Measurements from ENCODE around the gene STK24.

Gene STK24

DNA sequence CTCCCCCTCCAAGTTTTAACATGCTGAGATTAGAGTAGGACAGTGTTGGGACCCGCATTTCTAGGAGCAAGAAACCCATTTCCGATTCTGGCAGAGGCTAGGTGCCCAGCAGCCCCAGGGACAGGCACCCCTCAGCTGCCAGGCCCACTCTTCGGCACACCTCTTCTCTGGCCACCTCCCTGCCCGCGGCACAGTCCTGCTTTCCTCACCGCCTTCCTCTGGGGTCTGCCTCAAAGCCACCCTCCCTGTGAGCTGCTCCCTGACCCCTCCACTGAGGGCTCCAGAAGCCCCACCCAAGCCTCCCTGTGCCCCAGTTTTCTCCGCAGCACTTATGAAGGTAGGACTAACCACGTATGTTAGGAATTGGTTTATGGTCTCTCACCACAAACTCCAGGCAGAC lies 79.9 kb downstream of the STK24 start:
- no peak for DNase-seq (ENCODE audit: low spot score in 2 of 2)
- peak overlapping the region; percentile 72 for H3K27ac Mint-ChIP-seq
- H3K27me3 Mint-ChIP-seq, result no peaks in the 10 kb centered on the region
- peaks cover 9% of the 10 kb centered on the region for H3K36me3 Mint-ChIP-seq
- ATAC-seq (ENCODE audit: low read depth), result no peak
- no peaks in the 10 kb centered on the region for H3K9me3 Mint-ChIP-seq
- H3K4me3 Mint-ChIP-seq, result no peak overlapping the region
- H3K4me1 Mint-ChIP-seq, result peaks cover 45% of the 10 kb centered on the region

DNA sequence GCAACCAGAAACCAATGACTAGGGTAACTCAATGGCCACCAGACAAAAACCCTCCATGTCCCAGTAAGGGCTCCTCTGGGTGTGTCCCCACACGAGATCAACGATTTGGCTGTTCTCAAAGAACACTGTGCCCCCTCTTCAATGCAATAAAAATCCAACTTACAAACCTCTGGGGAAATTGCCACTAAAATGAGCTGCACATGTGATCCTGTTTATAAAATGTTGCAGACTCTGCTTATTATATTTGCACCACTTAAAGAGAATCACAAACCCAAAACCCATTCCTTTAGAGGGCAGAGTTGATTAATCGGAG lies 80.5 kb downstream of the STK24 start:
- Mint-ChIP-seq H3K4me3 (no peak overlapping the region), H3K4me1 (peaks cover 44% of the 10 kb centered on the region), H3K27ac (no peak overlapping the region), H3K9me3 (no peaks in the 10 kb centered on the region), H3K27me3 (no peaks in the 10 kb centered on the region), H3K36me3 (peaks cover 10% of the 10 kb centered on the region)
- no peak for ATAC-seq (ENCODE audit: low read depth)
- no peak for DNase-seq (ENCODE audit: low spot score in 2 of 2)

DNA sequence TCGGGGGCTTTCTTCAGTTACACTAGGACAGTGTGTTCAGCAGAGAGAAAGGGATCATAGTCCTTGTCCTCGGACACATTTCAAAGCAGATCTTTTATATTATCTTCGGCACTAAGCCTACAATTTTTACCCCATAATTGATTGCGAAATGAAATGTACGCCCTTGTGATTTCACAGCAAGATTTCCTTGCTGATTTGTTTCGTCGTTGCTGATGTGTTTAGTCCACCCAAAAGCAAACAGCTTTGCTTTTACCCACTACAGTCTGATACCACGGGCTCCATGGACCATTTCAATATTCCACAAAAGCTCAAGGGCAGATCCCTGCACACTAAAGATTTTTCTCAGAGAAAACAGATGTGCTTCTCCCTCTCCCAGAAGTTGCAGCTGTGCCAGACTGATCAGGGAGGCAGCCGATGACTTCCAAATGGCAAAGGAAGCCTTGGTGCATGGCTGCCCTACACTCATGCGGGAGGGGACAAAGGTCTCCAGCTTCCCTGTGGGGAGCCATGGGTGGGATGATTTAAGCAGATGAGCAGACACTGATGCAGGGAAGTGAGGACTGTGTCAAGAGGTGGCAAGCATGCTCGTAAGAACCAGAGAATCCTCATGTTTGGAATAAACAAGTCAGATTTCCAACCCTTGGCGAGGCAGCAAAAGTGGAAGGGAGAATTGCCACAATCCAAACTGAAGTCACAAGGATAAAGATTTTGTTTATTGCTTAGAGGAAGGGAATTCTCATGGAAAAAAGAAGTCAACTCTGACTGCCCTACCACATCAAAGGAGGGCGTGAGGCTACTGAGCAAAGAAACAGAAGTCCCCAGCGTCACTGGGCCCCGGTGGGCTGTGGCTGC lies 81.1 kb downstream of the STK24 start:
- H3K4me1 Mint-ChIP-seq, result peaks cover 47% of the 10 kb centered on the region
- H3K27me3 Mint-ChIP-seq, result no peaks in the 10 kb centered on the region
- H3K4me3 Mint-ChIP-seq, result no peak overlapping the region
- no peaks in the 10 kb centered on the region for H3K9me3 Mint-ChIP-seq
- H3K27ac Mint-ChIP-seq, result peak overlapping the region; percentile 79
- peaks cover 12% of the 10 kb centered on the region for H3K36me3 Mint-ChIP-seq
- no peak for DNase-seq (ENCODE audit: low spot score in 2 of 2)
- ATAC-seq (ENCODE audit: low read depth), result no peak

DNA sequence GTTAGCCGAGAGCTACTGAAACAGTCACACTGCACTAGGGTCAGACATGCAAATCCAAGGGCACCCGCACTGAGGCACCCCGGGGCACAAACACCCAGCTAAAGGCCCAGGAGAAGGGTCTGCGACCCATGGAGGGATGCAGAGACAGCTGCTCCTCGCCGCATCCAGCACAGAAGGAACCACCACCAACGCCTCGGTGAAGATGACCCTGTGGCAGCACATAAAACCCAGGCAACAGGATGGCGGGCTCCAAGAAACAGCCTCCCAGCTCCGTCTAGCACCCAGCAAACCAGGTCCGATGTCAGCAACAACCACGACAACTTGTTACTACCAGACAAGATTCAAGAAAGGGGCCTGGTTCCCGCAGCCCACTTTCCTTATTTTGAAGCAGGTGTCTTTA lies 82.1 kb downstream of the STK24 start:
- Mint-ChIP-seq H3K36me3 (peaks cover 15% of the 10 kb centered on the region), H3K27ac (peak overlapping the region; percentile 35), H3K4me3 (no peak overlapping the region)

DNA sequence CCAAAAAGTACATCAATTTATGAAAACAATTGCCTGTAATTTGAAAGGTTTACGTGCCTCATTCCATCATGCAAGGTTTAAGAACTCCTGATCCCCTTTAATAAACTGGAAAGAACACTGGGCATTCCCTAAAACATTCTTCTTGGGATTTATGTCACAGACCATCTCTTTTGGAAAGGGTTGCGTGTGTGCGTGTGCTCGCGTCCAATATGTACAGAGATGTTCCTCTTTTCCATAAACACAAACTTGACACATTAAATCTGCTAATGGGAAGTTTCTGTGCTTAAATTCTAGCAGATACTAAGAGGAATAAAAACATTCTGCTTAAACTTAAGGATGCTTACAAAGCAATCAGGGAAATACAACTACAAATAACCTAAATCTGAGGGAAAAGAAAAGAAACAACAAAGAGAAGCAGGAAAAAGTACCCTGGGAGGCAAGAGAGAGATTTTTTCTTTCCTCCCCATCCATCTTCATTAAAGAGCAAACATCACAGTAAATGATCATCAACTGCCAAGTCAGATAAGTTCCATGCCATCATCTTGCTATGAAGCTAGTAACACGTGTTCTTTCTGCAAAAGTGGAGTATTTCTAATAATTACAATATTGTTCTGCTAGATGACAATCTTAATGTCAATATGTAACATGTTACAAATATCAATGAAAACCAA lies 83.7 kb downstream of the STK24 start:
- Mint-ChIP-seq H3K36me3 (peaks cover 15% of the 10 kb centered on the region), H3K4me1 (peaks cover 64% of the 10 kb centered on the region), H3K4me3 (no peak overlapping the region), H3K9me3 (no peaks in the 10 kb centered on the region), H3K27ac (no peak overlapping the region), H3K27me3 (no peaks in the 10 kb centered on the region)
- ATAC-seq (ENCODE audit: low read depth), result no peak
- DNase-seq (ENCODE audit: low spot score in 2 of 2), result no peak

More for the DNA sequence above, 82.1 kb downstream of the STK24 start:
- ATAC-seq (ENCODE audit: low read depth), result no peak
- no peak for DNase-seq (ENCODE audit: low spot score in 2 of 2)
- Mint-ChIP-seq H3K27me3 (no peaks in the 10 kb centered on the region), H3K9me3 (no peaks in the 10 kb centered on the region), H3K4me1 (peaks cover 55% of the 10 kb centered on the region)

DNA sequence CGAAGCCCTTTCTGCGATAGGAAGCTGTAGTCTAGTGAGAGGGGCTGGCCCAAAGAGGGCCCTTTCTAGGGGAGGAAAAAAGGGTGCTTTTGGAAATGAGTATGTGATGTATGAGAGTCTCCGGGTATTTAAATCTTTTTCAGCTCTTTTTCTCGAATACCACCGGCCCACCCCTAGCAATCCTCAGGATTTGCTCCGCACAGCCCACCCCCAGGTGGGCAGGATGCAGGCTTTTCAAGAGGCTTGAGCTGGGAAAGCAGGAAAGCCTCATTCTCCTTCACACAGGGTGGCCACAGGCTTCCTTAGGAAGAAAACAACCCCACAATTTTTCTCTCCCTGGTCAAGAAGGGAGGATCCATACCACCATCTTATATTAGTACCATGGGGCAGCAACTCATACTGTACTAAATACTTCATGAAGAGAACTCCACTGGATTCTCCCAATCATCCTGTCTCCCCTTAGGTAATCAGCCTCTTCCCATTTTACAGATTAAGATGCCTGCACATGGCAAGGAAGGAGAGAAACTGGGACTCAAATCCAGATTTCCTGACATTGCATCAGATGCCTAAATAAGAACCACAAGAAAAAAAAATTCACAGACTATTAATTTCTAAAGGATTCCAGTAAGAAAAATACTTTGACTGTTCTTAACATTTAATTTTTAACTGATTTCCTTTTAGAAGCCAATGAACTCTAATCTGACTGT lies 84.4 kb downstream of the STK24 start:
- Mint-ChIP-seq H3K4me1 (peaks cover 64% of the 10 kb centered on the region), H3K9me3 (no peaks in the 10 kb centered on the region), H3K36me3 (peaks cover 11% of the 10 kb centered on the region), H3K4me3 (no peak overlapping the region), H3K27ac (no peak overlapping the region), H3K27me3 (no peaks in the 10 kb centered on the region)
- no peak for DNase-seq (ENCODE audit: low spot score in 2 of 2)
- no peak for ATAC-seq (ENCODE audit: low read depth)

DNA sequence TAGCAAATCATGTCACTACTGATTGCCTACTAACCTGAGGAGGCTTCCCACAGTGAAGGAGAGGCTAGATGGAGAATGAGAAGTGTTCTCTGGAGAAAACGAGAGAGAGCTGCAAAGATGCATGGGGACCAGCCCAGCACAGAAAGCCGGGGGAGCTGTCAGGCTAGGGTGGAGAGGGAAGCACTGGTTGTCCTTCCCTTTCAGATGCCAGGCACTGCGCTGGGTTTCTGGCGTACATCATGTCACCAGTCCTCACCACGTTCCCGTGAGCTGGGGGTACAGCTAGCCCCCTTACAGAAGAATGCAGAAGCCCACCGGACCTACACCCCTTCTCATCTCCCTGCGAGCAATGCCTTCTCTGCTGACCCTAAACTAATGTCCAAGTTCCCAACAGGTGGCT lies 86.0 kb downstream of the STK24 start:
- Mint-ChIP-seq H3K4me1 (peaks cover 64% of the 10 kb centered on the region), H3K4me3 (no peak overlapping the region), H3K27me3 (no peaks in the 10 kb centered on the region), H3K36me3 (peaks cover 10% of the 10 kb centered on the region), H3K27ac (no peak overlapping the region), H3K9me3 (no peaks in the 10 kb centered on the region)
- ATAC-seq (ENCODE audit: low read depth) (no peak), DNase-seq (ENCODE audit: low spot score in 2 of 2) (no peak)

DNA sequence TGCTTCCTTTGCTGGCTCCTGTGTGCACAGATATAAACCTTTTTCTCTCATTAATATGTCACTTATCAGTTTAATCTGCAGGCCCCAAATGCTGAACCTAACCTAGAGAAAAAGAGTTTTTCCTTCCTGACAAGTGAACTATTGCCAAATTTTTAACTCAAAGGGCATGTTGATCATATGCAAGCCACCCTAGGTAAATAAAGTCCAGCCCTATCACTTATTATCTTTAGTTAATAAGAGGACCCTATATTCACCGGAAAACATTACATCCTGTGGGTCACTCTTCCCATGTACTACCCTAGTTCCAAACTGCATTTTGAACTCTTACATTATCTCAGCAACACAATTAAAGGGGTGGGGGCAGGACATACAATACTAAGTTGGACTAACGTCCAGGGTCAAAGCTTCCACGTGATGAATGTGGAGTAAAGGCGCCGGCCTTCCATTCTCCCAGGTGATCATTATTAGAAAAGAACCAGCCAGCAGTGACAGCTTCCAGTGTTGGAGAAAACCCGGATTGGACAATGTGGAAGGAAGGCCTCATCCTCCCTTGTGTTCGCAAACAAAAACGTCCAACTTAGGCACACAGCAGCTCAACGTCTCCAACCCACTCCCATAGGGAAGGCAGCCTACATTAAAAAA lies 86.6 kb downstream of the STK24 start:
- Mint-ChIP-seq H3K27ac (no peak overlapping the region), H3K36me3 (peaks cover 10% of the 10 kb centered on the region), H3K27me3 (no peaks in the 10 kb centered on the region), H3K4me3 (no peak overlapping the region), H3K4me1 (peaks cover 68% of the 10 kb centered on the region), H3K9me3 (no peaks in the 10 kb centered on the region)
- ATAC-seq (ENCODE audit: low read depth) (no peak), DNase-seq (ENCODE audit: low spot score in 2 of 2) (no peak)

DNA sequence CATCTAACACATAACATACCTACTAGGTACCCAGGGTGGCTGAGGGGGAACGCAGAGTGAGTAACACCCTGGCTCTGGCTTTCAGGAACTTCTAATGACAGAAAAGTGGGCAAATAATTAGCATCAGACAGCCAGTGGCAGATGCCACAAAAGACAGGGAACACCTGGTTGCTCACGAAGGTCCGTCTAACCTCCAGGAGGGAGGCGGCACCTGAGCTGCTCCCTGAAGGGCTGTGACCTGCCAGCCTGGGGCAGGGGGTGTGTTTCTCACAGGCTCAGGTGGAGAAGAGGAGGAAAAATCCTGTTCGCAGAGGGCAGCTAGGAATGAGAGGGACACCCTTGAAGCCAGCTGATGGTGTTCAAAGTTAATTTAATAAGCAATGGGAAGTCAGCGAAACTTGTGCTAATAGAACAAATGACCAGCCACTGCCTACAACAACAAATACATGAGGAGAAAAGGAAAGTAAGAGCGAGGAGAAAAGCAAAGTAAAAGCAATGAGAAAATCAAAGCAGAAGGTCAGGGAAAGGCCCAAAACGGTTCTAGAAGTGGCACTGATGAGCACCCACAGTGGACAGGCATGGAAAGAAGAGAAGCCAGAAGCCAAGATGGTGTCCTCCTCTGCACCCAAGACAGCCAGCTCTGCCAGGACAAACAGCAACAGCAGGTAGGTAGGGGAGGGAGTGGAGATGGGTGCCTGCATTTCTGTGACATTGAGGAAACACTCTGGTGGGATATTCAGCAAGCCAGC lies 87.3 kb downstream of the STK24 start:
- Mint-ChIP-seq H3K36me3 (peaks cover 10% of the 10 kb centered on the region), H3K27me3 (no peaks in the 10 kb centered on the region), H3K27ac (peak overlapping the region; percentile 70), H3K4me3 (no peak overlapping the region), H3K9me3 (no peaks in the 10 kb centered on the region), H3K4me1 (peaks cover 69% of the 10 kb centered on the region)
- DNase-seq (ENCODE audit: low spot score in 2 of 2) (no peak), ATAC-seq (ENCODE audit: low read depth) (no peak)

DNA sequence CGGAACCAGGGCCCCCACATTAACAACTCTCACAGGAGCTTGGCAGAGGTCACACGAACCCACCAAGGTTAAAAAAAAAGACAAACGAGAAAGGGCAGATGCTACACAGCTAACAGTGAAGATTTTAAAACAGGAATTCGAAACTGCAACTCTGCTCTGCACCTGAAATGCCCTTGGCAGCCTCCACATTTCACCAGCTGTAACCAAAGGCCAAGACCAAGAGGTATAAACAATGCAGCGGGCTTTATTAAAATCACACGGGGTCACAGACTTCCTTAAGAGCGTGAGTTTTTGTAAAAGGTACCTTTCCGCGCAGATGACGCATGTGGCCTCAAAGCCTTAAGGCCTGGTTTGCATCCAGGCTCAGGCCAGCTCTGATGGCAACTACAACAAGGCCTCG lies 88.2 kb downstream of the STK24 start:
- H3K9me3 Mint-ChIP-seq, result no peaks in the 10 kb centered on the region
- H3K4me1 Mint-ChIP-seq, result peaks cover 75% of the 10 kb centered on the region
- no peaks in the 10 kb centered on the region for H3K27me3 Mint-ChIP-seq
- peak in 1 of 2 donors; percentile 39 for DNase-seq (ENCODE audit: low spot score in 2 of 2)
- ATAC-seq (ENCODE audit: low read depth), result peak; percentile 85
- peaks cover 10% of the 10 kb centered on the region for H3K36me3 Mint-ChIP-seq
- H3K4me3 Mint-ChIP-seq, result no peak overlapping the region
- H3K27ac Mint-ChIP-seq, result peak overlapping the region; percentile 70

DNA sequence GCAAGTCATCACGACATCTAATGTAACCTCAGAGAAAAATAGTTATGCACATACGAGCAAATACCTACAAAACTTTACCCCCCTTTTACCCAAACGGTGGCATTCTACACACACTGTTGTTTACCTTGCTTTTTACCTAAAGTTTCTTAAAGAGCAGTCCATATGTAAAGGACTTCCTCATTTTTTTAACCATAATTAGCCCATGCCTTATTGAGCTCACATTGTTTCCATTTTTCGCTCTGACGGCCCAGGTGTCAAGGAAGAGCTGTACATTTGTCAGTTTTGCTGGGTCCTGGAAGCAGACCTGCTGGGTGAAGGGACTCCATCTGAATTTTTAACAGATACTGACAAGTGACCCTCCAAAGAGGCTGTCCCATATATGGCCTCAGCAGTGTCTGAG lies 89.4 kb downstream of the STK24 start:
- DNase-seq (ENCODE audit: low spot score in 2 of 2) (no peak), ATAC-seq (ENCODE audit: low read depth) (peak; percentile 51)
- Mint-ChIP-seq H3K9me3 (no peaks in the 10 kb centered on the region), H3K27me3 (no peaks in the 10 kb centered on the region), H3K27ac (peak overlapping the region; percentile 13), H3K36me3 (peaks cover 8% of the 10 kb centered on the region), H3K4me1 (peaks cover 77% of the 10 kb centered on the region), H3K4me3 (peak overlapping the region; percentile 49)

DNA sequence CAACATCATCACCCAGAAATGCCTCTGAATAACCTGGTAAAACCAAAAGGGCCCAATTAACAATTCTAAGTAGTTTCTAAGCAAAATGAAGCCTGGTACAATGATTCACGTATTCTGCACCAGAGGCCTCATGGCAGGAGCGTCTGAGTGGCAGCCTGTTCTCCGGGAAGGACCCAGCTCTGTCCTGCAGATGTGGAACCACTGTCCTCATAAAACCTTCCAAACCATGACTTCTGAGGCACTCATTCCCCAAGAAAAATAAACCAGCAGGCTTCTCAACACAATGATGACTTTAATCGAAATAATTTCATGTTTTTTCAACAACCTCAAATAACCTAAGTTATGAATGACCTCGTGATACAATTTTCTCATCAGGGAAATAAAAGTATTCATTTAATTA lies 89.9 kb downstream of the STK24 start:
- H3K27me3 Mint-ChIP-seq, result no peaks in the 10 kb centered on the region
- ATAC-seq (ENCODE audit: low read depth), result no peak
- H3K4me3 Mint-ChIP-seq, result no peak overlapping the region
- peaks cover 74% of the 10 kb centered on the region for H3K4me1 Mint-ChIP-seq
- no peaks in the 10 kb centered on the region for H3K9me3 Mint-ChIP-seq
- peaks cover 8% of the 10 kb centered on the region for H3K36me3 Mint-ChIP-seq
- H3K27ac Mint-ChIP-seq, result no peak overlapping the region
- DNase-seq (ENCODE audit: low spot score in 2 of 2), result no peak

DNA sequence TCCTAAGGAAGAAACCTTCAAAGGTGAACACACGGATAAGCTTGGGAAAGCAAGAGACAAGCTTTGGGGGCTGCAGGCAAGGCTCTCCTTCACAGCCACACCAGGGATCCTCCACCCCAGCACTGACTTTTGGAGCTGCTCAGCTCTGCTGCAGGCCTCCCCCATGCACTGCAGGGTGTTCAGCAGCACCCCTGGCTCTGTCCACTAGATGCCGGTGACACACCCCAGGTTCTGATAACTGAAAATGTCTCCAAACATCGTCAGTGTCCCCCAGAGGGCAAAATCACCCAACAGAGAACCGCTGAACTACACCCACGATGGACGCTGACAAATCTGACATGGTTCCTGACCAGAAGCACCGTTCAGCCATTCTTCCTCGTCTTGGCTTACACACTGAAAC lies 90.5 kb downstream of the STK24 start:
- Mint-ChIP-seq H3K9me3 (no peaks in the 10 kb centered on the region), H3K27me3 (no peaks in the 10 kb centered on the region), H3K27ac (no peak overlapping the region), H3K36me3 (peaks cover 7% of the 10 kb centered on the region), H3K4me3 (no peak overlapping the region), H3K4me1 (peaks cover 74% of the 10 kb centered on the region)
- ATAC-seq (ENCODE audit: low read depth) (no peak), DNase-seq (ENCODE audit: low spot score in 2 of 2) (no peak)
